Measurements from ENCODE around the gene ACOX2. TPM values are rescaled to one million over a fixed set of nuclear protein-coding genes. Genes with fewer than 3 reads are reported as not detected.

The ACOX2 gene
- total RNA-seq, 1 donor from 2014 or later: 14.6 TPM

DNA sequence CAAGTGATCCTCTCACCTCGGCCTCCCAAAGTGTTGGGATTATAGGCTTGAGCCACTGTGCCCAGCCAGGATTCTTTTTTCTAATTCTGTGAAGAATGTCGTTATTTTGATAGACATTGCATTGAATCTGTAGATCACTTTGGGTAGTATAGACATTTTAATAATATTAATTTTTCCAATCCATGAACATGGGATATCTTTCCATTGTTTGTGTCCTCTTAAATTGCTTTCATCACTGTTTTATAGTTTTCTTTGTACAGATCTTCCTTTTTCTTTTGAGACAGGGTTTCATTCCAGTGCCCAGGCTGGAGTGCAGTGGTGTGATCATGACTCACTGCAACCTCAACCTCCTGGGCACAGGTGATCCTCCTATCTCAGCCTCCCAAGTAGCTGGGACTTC is 56.7 kb downstream of the ACOX2 start:
- no peaks in the 10 kb centered on the region for H3K9me3 ChIP-seq (ENCODE audit: control insufficient read depth in 3 of 3, low read length in 3 of 3)
- no peak overlapping the region for H3K27ac ChIP-seq (ENCODE audit: low read depth, low read length)
- no peaks in the 10 kb centered on the region for H3K36me3 ChIP-seq (ENCODE audit: control insufficient read depth in 3 of 3, insufficient read depth in 3 of 3, low read length in 3 of 3)
- peaks cover 7 to 16% (median 16%) of the 10 kb centered on the region in 3 donors for H3K4me1 ChIP-seq (ENCODE audit: control insufficient read depth in 3 of 3, insufficient read depth in 3 of 3, low read length in 3 of 3)
- H3K27me3 ChIP-seq (ENCODE audit: control insufficient read depth in 3 of 3, insufficient read depth in 3 of 3, low read length in 3 of 3): no peaks in the 10 kb centered on the region
- no peak overlapping the region for H3K9ac ChIP-seq (ENCODE audit: low read depth in 1 of 3, low read length in 3 of 3)
- no peak overlapping the region for H3K4me3 ChIP-seq (ENCODE audit: low read length in 3 of 3)

GRCh38 chr3:58478781-58479180 is 58.2 kb downstream of the ACOX2 start:
- H3K27ac ChIP-seq (ENCODE audit: low read depth, low read length): no peak overlapping the region
- peaks cover 3 to 12% (median 3%) of the 10 kb centered on the region in 3 donors for H3K4me1 ChIP-seq (ENCODE audit: control insufficient read depth in 3 of 3, insufficient read depth in 3 of 3, low read length in 3 of 3)
- no peak overlapping the region for H3K9ac ChIP-seq (ENCODE audit: low read depth in 1 of 3, low read length in 3 of 3)
- H3K4me3 ChIP-seq (ENCODE audit: low read length in 3 of 3): no peak overlapping the region
- no peaks in the 10 kb centered on the region for H3K27me3 ChIP-seq (ENCODE audit: control insufficient read depth in 3 of 3, insufficient read depth in 3 of 3, low read length in 3 of 3)
- no peaks in the 10 kb centered on the region for H3K36me3 ChIP-seq (ENCODE audit: control insufficient read depth in 3 of 3, insufficient read depth in 3 of 3, low read length in 3 of 3)
- no peaks in the 10 kb centered on the region for H3K9me3 ChIP-seq (ENCODE audit: control insufficient read depth in 3 of 3, low read length in 3 of 3)

- H3K27me3 ChIP-seq (ENCODE audit: control insufficient read depth in 3 of 3, insufficient read depth in 3 of 3, low read length in 3 of 3): no peaks in the 10 kb centered on the region
- no peak overlapping the region for H3K4me3 ChIP-seq (ENCODE audit: low read length in 3 of 3)
- no peaks in the 10 kb centered on the region for H3K9me3 ChIP-seq (ENCODE audit: control insufficient read depth in 3 of 3, low read length in 3 of 3)
- no peak overlapping the region for H3K9ac ChIP-seq (ENCODE audit: low read depth in 1 of 3, low read length in 3 of 3)
- no peak overlapping the region for H3K27ac ChIP-seq (ENCODE audit: low read depth, low read length)
- peaks cover 0 to 26% (median 10%) of the 10 kb centered on the region in 3 donors for H3K4me1 ChIP-seq (ENCODE audit: control insufficient read depth in 3 of 3, insufficient read depth in 3 of 3, low read length in 3 of 3)
- H3K36me3 ChIP-seq (ENCODE audit: control insufficient read depth in 3 of 3, insufficient read depth in 3 of 3, low read length in 3 of 3): no peaks in the 10 kb centered on the region
Measured at GRCh38 chr3:58474967-58475578, 61.9 kb downstream of the ACOX2 start.

- Histone ChIP-seq H3K27me3 (ENCODE audit: control insufficient read depth in 3 of 3, insufficient read depth in 3 of 3, low read length in 3 of 3) (no peaks in the 10 kb centered on the region), H3K9ac (ENCODE audit: low read depth in 1 of 3, low read length in 3 of 3) (no peak overlapping the region), H3K36me3 (ENCODE audit: control insufficient read depth in 3 of 3, insufficient read depth in 3 of 3, low read length in 3 of 3) (no peaks in the 10 kb centered on the region), H3K4me1 (ENCODE audit: control insufficient read depth in 3 of 3, insufficient read depth in 3 of 3, low read length in 3 of 3) (peaks cover 0 to 26% (median 10%) of the 10 kb centered on the region in 3 donors), H3K9me3 (ENCODE audit: control insufficient read depth in 3 of 3, low read length in 3 of 3) (no peaks in the 10 kb centered on the region), H3K4me3 (ENCODE audit: low read length in 3 of 3) (no peak overlapping the region), H3K27ac (ENCODE audit: low read depth, low read length) (no peak overlapping the region)
Measured at GRCh38 chr3:58474348-58474911, 62.6 kb downstream of the ACOX2 start.

DNA sequence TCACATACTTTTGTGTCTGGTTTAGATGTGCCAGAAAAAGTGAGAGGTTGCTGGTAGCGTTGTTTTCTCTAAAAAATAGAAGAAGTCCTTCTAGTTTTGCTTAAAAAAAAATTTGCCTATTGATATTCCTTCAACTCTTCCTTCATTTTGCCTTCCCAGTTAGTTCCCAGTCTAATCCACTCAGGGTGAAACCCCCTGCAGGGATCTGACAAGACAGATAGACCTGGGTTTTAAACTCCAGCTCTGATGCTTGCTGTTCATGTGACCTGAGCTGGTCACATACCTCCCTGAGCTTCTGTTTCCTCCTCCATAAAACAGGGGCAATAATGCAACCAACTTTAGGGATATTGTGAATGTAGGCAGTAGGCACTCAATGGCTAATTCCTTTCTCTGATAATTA is 63.7 kb downstream of the ACOX2 start:
- peaks cover 0 to 26% (median 10%) of the 10 kb centered on the region in 3 donors for H3K4me1 ChIP-seq (ENCODE audit: control insufficient read depth in 3 of 3, insufficient read depth in 3 of 3, low read length in 3 of 3)
- H3K9me3 ChIP-seq (ENCODE audit: control insufficient read depth in 3 of 3, low read length in 3 of 3): no peaks in the 10 kb centered on the region
- H3K36me3 ChIP-seq (ENCODE audit: control insufficient read depth in 3 of 3, insufficient read depth in 3 of 3, low read length in 3 of 3): no peaks in the 10 kb centered on the region
- H3K4me3 ChIP-seq (ENCODE audit: low read length in 3 of 3): no peak overlapping the region
- no peaks in the 10 kb centered on the region for H3K27me3 ChIP-seq (ENCODE audit: control insufficient read depth in 3 of 3, insufficient read depth in 3 of 3, low read length in 3 of 3)
- no peak overlapping the region for H3K27ac ChIP-seq (ENCODE audit: low read depth, low read length)
- H3K9ac ChIP-seq (ENCODE audit: low read depth in 1 of 3, low read length in 3 of 3): no peak overlapping the region

- no peak overlapping the region for H3K9ac ChIP-seq (ENCODE audit: low read depth in 1 of 3, low read length in 3 of 3)
- no peaks in the 10 kb centered on the region for H3K36me3 ChIP-seq (ENCODE audit: control insufficient read depth in 3 of 3, insufficient read depth in 3 of 3, low read length in 3 of 3)
- no peaks in the 10 kb centered on the region for H3K27me3 ChIP-seq (ENCODE audit: control insufficient read depth in 3 of 3, insufficient read depth in 3 of 3, low read length in 3 of 3)
- H3K9me3 ChIP-seq (ENCODE audit: control insufficient read depth in 3 of 3, low read length in 3 of 3): no peaks in the 10 kb centered on the region
- H3K4me1 ChIP-seq (ENCODE audit: control insufficient read depth in 3 of 3, insufficient read depth in 3 of 3, low read length in 3 of 3): peaks cover 0 to 31% (median 13%) of the 10 kb centered on the region in 3 donors
- H3K4me3 ChIP-seq (ENCODE audit: low read length in 3 of 3): no peak overlapping the region
- peak overlapping the region; percentile 50 for H3K27ac ChIP-seq (ENCODE audit: low read depth, low read length)
Measured at GRCh38 chr3:58471025-58471887, 65.7 kb downstream of the ACOX2 start.

- Histone ChIP-seq H3K4me1 (ENCODE audit: control insufficient read depth in 3 of 3, insufficient read depth in 3 of 3, low read length in 3 of 3) (peaks cover 0 to 31% (median 13%) of the 10 kb centered on the region in 3 donors), H3K9me3 (ENCODE audit: control insufficient read depth in 3 of 3, low read length in 3 of 3) (no peaks in the 10 kb centered on the region), H3K27ac (ENCODE audit: low read depth, low read length) (peak overlapping the region; percentile 50), H3K9ac (ENCODE audit: low read depth in 1 of 3, low read length in 3 of 3) (no peak overlapping the region), H3K27me3 (ENCODE audit: control insufficient read depth in 3 of 3, insufficient read depth in 3 of 3, low read length in 3 of 3) (no peaks in the 10 kb centered on the region), H3K36me3 (ENCODE audit: control insufficient read depth in 3 of 3, insufficient read depth in 3 of 3, low read length in 3 of 3) (no peaks in the 10 kb centered on the region), H3K4me3 (ENCODE audit: low read length in 3 of 3) (no peak overlapping the region)
Measured at GRCh38 chr3:58470363-58471024, 66.5 kb downstream of the ACOX2 start.

DNA sequence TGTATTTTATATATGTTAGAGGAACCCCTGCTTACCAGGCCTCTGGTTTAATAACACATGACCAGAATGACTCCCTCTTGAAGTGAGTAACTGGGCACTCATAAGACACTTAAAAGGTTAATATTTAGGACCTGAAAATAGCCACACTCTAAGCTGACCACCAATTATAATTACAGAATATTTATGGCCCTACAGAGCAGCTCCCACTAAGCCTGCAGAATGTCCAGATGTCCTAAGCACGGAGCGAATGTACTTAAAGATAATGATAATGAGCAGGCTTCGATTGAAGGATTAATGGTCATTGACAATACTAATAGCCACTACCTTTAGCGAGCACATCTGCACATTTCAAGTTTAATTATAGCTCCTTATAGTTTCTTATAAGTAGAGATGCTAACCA is 67.9 kb downstream of the ACOX2 start:
- H3K9me3 ChIP-seq (ENCODE audit: control insufficient read depth in 3 of 3, low read length in 3 of 3): no peaks in the 10 kb centered on the region
- H3K36me3 ChIP-seq (ENCODE audit: control insufficient read depth in 3 of 3, insufficient read depth in 3 of 3, low read length in 3 of 3): no peaks in the 10 kb centered on the region
- H3K9ac ChIP-seq (ENCODE audit: low read depth in 1 of 3, low read length in 3 of 3): no peak overlapping the region
- H3K27ac ChIP-seq (ENCODE audit: low read depth, low read length): no peak overlapping the region
- no peak overlapping the region for H3K4me3 ChIP-seq (ENCODE audit: low read length in 3 of 3)
- H3K27me3 ChIP-seq (ENCODE audit: control insufficient read depth in 3 of 3, insufficient read depth in 3 of 3, low read length in 3 of 3): no peaks in the 10 kb centered on the region
- peaks cover 0 to 21% (median 13%) of the 10 kb centered on the region in 3 donors for H3K4me1 ChIP-seq (ENCODE audit: control insufficient read depth in 3 of 3, insufficient read depth in 3 of 3, low read length in 3 of 3)

- H3K4me3 ChIP-seq (ENCODE audit: low read length in 3 of 3): no peak overlapping the region
- no peaks in the 10 kb centered on the region for H3K27me3 ChIP-seq (ENCODE audit: control insufficient read depth in 3 of 3, insufficient read depth in 3 of 3, low read length in 3 of 3)
- H3K9me3 ChIP-seq (ENCODE audit: control insufficient read depth in 3 of 3, low read length in 3 of 3): no peaks in the 10 kb centered on the region
- H3K4me1 ChIP-seq (ENCODE audit: control insufficient read depth in 3 of 3, insufficient read depth in 3 of 3, low read length in 3 of 3): peaks cover 11 to 32% (median 15%) of the 10 kb centered on the region in 3 donors
- no peak overlapping the region for H3K27ac ChIP-seq (ENCODE audit: low read depth, low read length)
- H3K9ac ChIP-seq (ENCODE audit: low read depth in 1 of 3, low read length in 3 of 3): no peak overlapping the region
- no peaks in the 10 kb centered on the region for H3K36me3 ChIP-seq (ENCODE audit: control insufficient read depth in 3 of 3, insufficient read depth in 3 of 3, low read length in 3 of 3)
Measured at GRCh38 chr3:58466899-58467563, 70.0 kb downstream of the ACOX2 start.
